ENCODE results near the gene TCP11L1. TPM values are rescaled to one million over a fixed set of nuclear protein-coding genes. Genes with fewer than 3 reads are reported as not detected.

Gene TCP11L1
- 14.0 and 20.5 TPM in 2 replicates for polyA plus RNA-seq (2014; cell fraction: cytosol; rRNA removed)
- 13.1 and 14.9 TPM in 2 replicates for polyA plus RNA-seq (2014; cell fraction: nucleus; rRNA removed)

GRCh38 chr11:33039274-33040032, at the start of gene TCP11L1:
Gene TCP11L1 (plus strand): TSS chr11:33039572. CDS start chr11:33043774, 4,202 bp downstream.
- DNase-seq (ENCODE audit: low spot score), result peak; percentile 93

- DNase-seq (ENCODE audit: low spot score), result no peak
Observed at GRCh38 chr11:32990481-32990880, 48.9 kb upstream of the TCP11L1 start.

GRCh38 chr11:32991427-32991826, 47.9 kb upstream of the TCP11L1 start:
- no peak for DNase-seq (ENCODE audit: low spot score)

- no peak for DNase-seq (ENCODE audit: low spot score)
Observed at GRCh38 chr11:32991898-32992297, 47.5 kb upstream of the TCP11L1 start.

GRCh38 chr11:33000181-33000580, 39.2 kb upstream of the TCP11L1 start:
- DNase-seq (ENCODE audit: low spot score), result no peak

GRCh38 chr11:33001281-33001680, 38.1 kb upstream of the TCP11L1 start:
- no peak for DNase-seq (ENCODE audit: low spot score)

GRCh38 chr11:33001751-33002542, 37.4 kb upstream of the TCP11L1 start:
- no peak for DNase-seq (ENCODE audit: low spot score)

GRCh38 chr11:33005175-33005574, 34.2 kb upstream of the TCP11L1 start:
- DNase-seq (ENCODE audit: low spot score), result no peak

GRCh38 chr11:33006010-33006409, 33.4 kb upstream of the TCP11L1 start:
- no peak for DNase-seq (ENCODE audit: low spot score)

- no peak for DNase-seq (ENCODE audit: low spot score)
Observed at GRCh38 chr11:33013755-33014154, 25.6 kb upstream of the TCP11L1 start.

GRCh38 chr11:33015621-33016551, 23.5 kb upstream of the TCP11L1 start, which contains the start of gene DEPDC7:
Gene DEPDC7 (plus strand): TSS chr11:33015878. CDS start chr11:33015956, 78 bp downstream.
- DNase-seq (ENCODE audit: low spot score), result peak; percentile 90

- DNase-seq (ENCODE audit: low spot score), result no peak
Observed at GRCh38 chr11:33016654-33017053, 22.7 kb upstream of the TCP11L1 start.

GRCh38 chr11:33017478-33017877, 21.9 kb upstream of the TCP11L1 start:
- DNase-seq (ENCODE audit: low spot score), result no peak

GRCh38 chr11:33017965-33018364, 21.4 kb upstream of the TCP11L1 start:
- DNase-seq (ENCODE audit: low spot score), result no peak

- DNase-seq (ENCODE audit: low spot score), result no peak
Observed at GRCh38 chr11:33018840-33019239, 20.5 kb upstream of the TCP11L1 start.

- no peak for DNase-seq (ENCODE audit: low spot score)
Observed at GRCh38 chr11:33021501-33021900, 17.9 kb upstream of the TCP11L1 start.

GRCh38 chr11:33021937-33022336, 17.4 kb upstream of the TCP11L1 start:
- no peak for DNase-seq (ENCODE audit: low spot score)

- no peak for DNase-seq (ENCODE audit: low spot score)
Observed at GRCh38 chr11:33025339-33025722, 14.0 kb upstream of the TCP11L1 start.

- no peak for DNase-seq (ENCODE audit: low spot score)
Observed at GRCh38 chr11:33027233-33027632, 12.1 kb upstream of the TCP11L1 start.

GRCh38 chr11:33027846-33028536, 11.4 kb upstream of the TCP11L1 start:
- no peak for DNase-seq (ENCODE audit: low spot score)

GRCh38 chr11:33028537-33028914, 10.8 kb upstream of the TCP11L1 start:
- DNase-seq (ENCODE audit: low spot score), result no peak
